Astrocyte (in vitro differentiated cells and primary cell): ENCODE data around the gene PRDM11. TPM values are rescaled to one million over a fixed set of nuclear protein-coding genes. Genes with fewer than 3 reads are reported as not detected.

Source experiments
- DNase-seq: peaks from one replicate; pipeline ENCODE4 v3.0.0-alpha.2; 2010; ENCODE audit warnings: low read depth
- FAIRE-seq: peaks from 2 replicates; lab custom pipeline; 2011; peaks lifted over from hg19 to GRCh38; lab: Jason Lieb, UNC
- H2AFZ ChIP-seq: 2 replicates; pipeline ENCODE4 v1.6.0; 2012; ENCODE audit warnings: low read depth, low read length, inconsistent platforms
- H3K27ac ChIP-seq: 2 replicates; pipeline ENCODE4 v1.5.1; 2011; ENCODE audit warnings: low read depth, low read length, inconsistent platforms
- H3K27me3 ChIP-seq: 2 replicates; pipeline ENCODE4 v1.6.0; 2011; ENCODE audit warnings: low read length, inconsistent platforms; ENCODE audit not compliant: insufficient read depth
- H3K36me3 ChIP-seq: 2 replicates; pipeline ENCODE4 v1.5.1; 2011; ENCODE audit warnings: low read length, inconsistent platforms; ENCODE audit not compliant: insufficient read depth
- H3K4me1 ChIP-seq: 2 replicates; pipeline ENCODE4 v1.5.1; 2011; ENCODE audit warnings: low read length, inconsistent platforms; ENCODE audit not compliant: insufficient read depth
- H3K4me2 ChIP-seq: 2 replicates; pipeline ENCODE4 v1.6.0; 2012; ENCODE audit warnings: low read length, inconsistent platforms
- H3K4me3 ChIP-seq: 2 replicates; pipeline ENCODE4 v1.5.1; 2011; ENCODE audit warnings: low read depth, mild to moderate bottlenecking, low read length, inconsistent platforms; ENCODE audit not compliant: insufficient read depth
- H3K79me2 ChIP-seq: 2 replicates; pipeline ENCODE4 v1.6.0; 2012; ENCODE audit warnings: mild to moderate bottlenecking, low read length, inconsistent platforms; ENCODE audit not compliant: insufficient read depth
- H3K9ac ChIP-seq: 2 replicates; pipeline ENCODE4 v1.6.0; 2012; ENCODE audit warnings: mild to moderate bottlenecking, low read length, inconsistent platforms
- H3K9me3 ChIP-seq: 2 replicates; pipeline ENCODE4 v1.5.1; 2012; ENCODE audit warnings: low read depth, mild to moderate bottlenecking, low read length, inconsistent platforms; ENCODE audit not compliant: insufficient read depth
- H4K20me1 ChIP-seq: 2 replicates; pipeline ENCODE4 v1.6.0; 2012; ENCODE audit warnings: low read length, inconsistent platforms; ENCODE audit not compliant: insufficient read depth
- H3K27ac Mint-ChIP-seq: one replicate; pipeline ENCODE4 v1.8.0; 2021; ENCODE audit warnings: mild to moderate bottlenecking, mixed read lengths; ENCODE audit not compliant: unreplicated experiment
- H3K27me3 Mint-ChIP-seq: one replicate; pipeline ENCODE4 v1.8.0; 2021; ENCODE audit warnings: low read depth, mixed read lengths; ENCODE audit not compliant: unreplicated experiment
- H3K36me3 Mint-ChIP-seq: one replicate; pipeline ENCODE4 v1.8.0; 2021; ENCODE audit warnings: low read depth, mixed read lengths; ENCODE audit not compliant: unreplicated experiment
- H3K4me1 Mint-ChIP-seq: one replicate; pipeline ENCODE4 v1.8.0; 2021; ENCODE audit warnings: low read depth, mixed read lengths; ENCODE audit not compliant: unreplicated experiment
- H3K4me3 Mint-ChIP-seq: one replicate; pipeline ENCODE4 v1.8.0; 2021; ENCODE audit warnings: mild to moderate bottlenecking, moderate library complexity, mixed read lengths; ENCODE audit not compliant: unreplicated experiment
- H3K9me3 Mint-ChIP-seq: one replicate; pipeline ENCODE4 v1.8.0; 2021; ENCODE audit warnings: mild to moderate bottlenecking, mixed read lengths; ENCODE audit not compliant: unreplicated experiment
- CTCF ChIP-seq: IDR thresholded peaks from 2 replicates; pipeline ENCODE4 v1.5.1; 2011; ENCODE audit warnings: low read depth, mild to moderate bottlenecking, inconsistent platforms, low read length, moderate library complexity; ENCODE audit not compliant: insufficient read depth
- EZH2 ChIP-seq: IDR thresholded peaks from 2 replicates; pipeline ENCODE4 v1.6.1; 2012; ENCODE audit warnings: mild to moderate bottlenecking, low read length, inconsistent platforms; ENCODE audit not compliant: insufficient read depth
- total RNA-seq: library from RNA; stranded (reverse); gene quantifications from 2 replicates; pipeline ENCODE4 v1.2.1, GENCODE V29; 2021

The PRDM11 gene
- total RNA-seq, 1 donor from 2014 or later, result 9.1 TPM

GRCh38 chr11:45165386-45165785 lies 18.9 kb downstream of the PRDM11 start:
- Histone ChIP-seq H3K4me1 (peaks cover 15% of the 10 kb centered on the region), H4K20me1 (peaks cover 62% of the 10 kb centered on the region), H3K79me2 (no peaks in the 10 kb centered on the region), H3K9me3 (no peaks in the 10 kb centered on the region), H3K36me3 (no peaks in the 10 kb centered on the region), H2AFZ (no peak overlapping the region), H3K27me3 (no peaks in the 10 kb centered on the region), H3K4me2 (no peak overlapping the region), H3K9ac (no peak overlapping the region), H3K4me3 (no peak overlapping the region), H3K27ac (no peak overlapping the region)
- H3K4me3 Mint-ChIP-seq, result no peak overlapping the region
- TF ChIP-seq CTCF, result no peak
- no peak for TF ChIP-seq EZH2
- H3K9me3 Mint-ChIP-seq, result no peaks in the 10 kb centered on the region
- H3K36me3 Mint-ChIP-seq, result peaks cover 3% of the 10 kb centered on the region
- no peaks in the 10 kb centered on the region for H3K4me1 Mint-ChIP-seq
- no peak overlapping the region for H3K27ac Mint-ChIP-seq
- no peak for DNase-seq
- peaks cover 8% of the 10 kb centered on the region for H3K27me3 Mint-ChIP-seq
- FAIRE-seq, result no peak

GRCh38 chr11:45165806-45166603 lies 19.6 kb downstream of the PRDM11 start:
- H3K27me3 Mint-ChIP-seq, result peaks cover 10% of the 10 kb centered on the region
- no peak overlapping the region for H3K27ac Mint-ChIP-seq
- Histone ChIP-seq H3K79me2 (no peaks in the 10 kb centered on the region), H3K9ac (no peak overlapping the region), H3K4me2 (no peak overlapping the region), H4K20me1 (peaks cover 56% of the 10 kb centered on the region), H3K36me3 (no peaks in the 10 kb centered on the region), H3K27ac (no peak overlapping the region), H3K4me3 (no peak overlapping the region), H3K27me3 (no peaks in the 10 kb centered on the region), H2AFZ (no peak overlapping the region), H3K4me1 (peaks cover 15% of the 10 kb centered on the region), H3K9me3 (no peaks in the 10 kb centered on the region)
- no peaks in the 10 kb centered on the region for H3K9me3 Mint-ChIP-seq
- H3K4me3 Mint-ChIP-seq, result no peak overlapping the region
- no peaks in the 10 kb centered on the region for H3K4me1 Mint-ChIP-seq
- no peak for TF ChIP-seq CTCF
- TF ChIP-seq EZH2, result no peak
- H3K36me3 Mint-ChIP-seq, result peaks cover 3% of the 10 kb centered on the region
- DNase-seq (no peak), FAIRE-seq (no peak)

- DNase-seq, result no peak
- H4K20me1 ChIP-seq, result peaks cover 54% of the 10 kb centered on the region
- H3K27ac Mint-ChIP-seq, result no peak overlapping the region
These were observed 20.1 kb downstream of the PRDM11 start for GRCh38 chr11:45166604-45166897.

More at GRCh38 chr11:45166604-45166897, 20.1 kb downstream of the PRDM11 start:
- H3K9me3 Mint-ChIP-seq, result no peaks in the 10 kb centered on the region
- no peaks in the 10 kb centered on the region for H3K79me2 ChIP-seq
- no peak for FAIRE-seq
- TF ChIP-seq EZH2 (no peak), CTCF (no peak)
- H3K4me1 Mint-ChIP-seq, result no peaks in the 10 kb centered on the region
- H3K9me3 ChIP-seq, result no peaks in the 10 kb centered on the region
- no peak overlapping the region for H3K4me2 ChIP-seq
- H3K36me3 ChIP-seq, result no peaks in the 10 kb centered on the region
- H3K9ac ChIP-seq, result no peak overlapping the region
- H3K4me3 ChIP-seq, result no peak overlapping the region
- peaks cover 10% of the 10 kb centered on the region for H3K27me3 Mint-ChIP-seq
- peaks cover 15% of the 10 kb centered on the region for H3K4me1 ChIP-seq
- no peak overlapping the region for H3K4me3 Mint-ChIP-seq
- H3K27ac ChIP-seq, result no peak overlapping the region
- no peak overlapping the region for H2AFZ ChIP-seq
- H3K36me3 Mint-ChIP-seq, result peaks cover 3% of the 10 kb centered on the region
- no peaks in the 10 kb centered on the region for H3K27me3 ChIP-seq
